Panc1 (cell line): ENCODE measurements around the gene PRKCB. TPM values are rescaled to one million over a fixed set of nuclear protein-coding genes. Genes with fewer than 3 reads are reported as not detected.

ENCODE experiments used
- ATAC-seq: fragments of 200-7000 bp; cut with Tn5 transposase; 2 replicates; pipeline ENCODE4 v1.9.1; 2020; ENCODE audit warnings: mild to moderate bottlenecking, moderate library complexity
- BruUV-seq: library from RNA; stranded (reverse); fragments of 400-500 nt; replicated peaks from 2 replicates; lab custom pipeline; 2021; lab: Mats Ljungman, UMichigan
- CTCF ChIA-PET: fragments of 300-600 bp; sonication (Branson Sonifier 250); formaldehyde crosslinking; loops from one replicate; lab custom pipeline; 2022; ENCODE audit warnings: antibody characterized with exemption; lab: Charles Lee
- POLR2A ChIA-PET: fragments of 300-600 bp; sonication (Branson Sonifier 250); formaldehyde crosslinking; loops from one replicate; lab custom pipeline; 2022; ENCODE audit warnings: antibody characterized with exemption; lab: Charles Lee
- DNase-seq: peaks from one replicate; pipeline ENCODE4 v3.0.0-alpha.2; 2010; ENCODE audit warnings: low read depth, low spot score
- H3K27ac ChIP-seq: 2 replicates; pipeline ENCODE4 v1.5.1; 2011; ENCODE audit warnings: mild to moderate bottlenecking, low read length, inconsistent platforms
- H3K27me3 ChIP-seq: fragments of 200-500 bp; sonication (Bioruptor generic); 2 replicates; pipeline ENCODE4 v1.6.0; 2014; ENCODE audit warnings: low read length, inconsistent platforms; ENCODE audit not compliant: control insufficient read depth, insufficient read depth
- H3K36me3 ChIP-seq: fragments of 200-500 bp; sonication (Bioruptor generic); 2 replicates; pipeline ENCODE4 v1.5.1; 2014; ENCODE audit warnings: inconsistent platforms, mild to moderate bottlenecking, low read length, moderate library complexity; ENCODE audit not compliant: control insufficient read depth, insufficient read depth
- H3K4me1 ChIP-seq: 2 replicates; pipeline ENCODE4 v1.5.1; 2011; ENCODE audit warnings: inconsistent platforms, mild to moderate bottlenecking, low read length, moderate library complexity; ENCODE audit not compliant: control insufficient read depth, insufficient read depth
- H3K4me3 ChIP-seq, 2 experiments: 2 replicates each; pipeline ENCODE4 v1.5.1; 2011 to 2012; ENCODE audit warnings: low read depth in 2 of 2, low read length in 2 of 2, mild to moderate bottlenecking in 2 of 2, inconsistent platforms in 1 of 2, moderate library complexity in 1 of 2
- H3K9me3 ChIP-seq: fragments of 200-500 bp; sonication (Bioruptor generic); 2 replicates; pipeline ENCODE4 v1.5.1; 2014; ENCODE audit warnings: low read depth, mild to moderate bottlenecking, inconsistent platforms, low read length, moderate library complexity; ENCODE audit not compliant: control insufficient read depth, insufficient read depth
- POLR2AphosphoS5 ChIP-seq: IDR thresholded peaks from 2 replicates; pipeline ENCODE4 v1.6.1; 2012; ENCODE audit warnings: mild to moderate bottlenecking, low read depth, low read length, moderate library complexity
- SIN3A ChIP-seq: IDR thresholded peaks from 2 replicates; pipeline ENCODE4 v1.6.1; 2012; ENCODE audit warnings: low read depth, mild to moderate bottlenecking, low read length, moderate library complexity, borderline replicate concordance; ENCODE audit not compliant: insufficient read depth
- TCF7L2 ChIP-seq: IDR thresholded peaks from 2 replicates; pipeline ENCODE4 v1.6.1; 2011; ENCODE audit warnings: mild to moderate bottlenecking, low read depth, low read length, inconsistent platforms
- in situ Hi-C: cut with HindIII; loops from 2 replicates; pipeline ENCODE4 v1.10.0; 2016; ENCODE audit warnings: low sequenced_read_pairs, low pct_unique_long_range_greater_than_20kb
- intact Hi-C: fragments of 100-400 bp; cut with micrococcal nuclease; formaldehyde crosslinking; loops from one replicate; pipeline ENCODE4 v1.10.0; 2022; ENCODE audit not compliant: unreplicated experiment
- total RNA-seq: library from RNA; stranded (reverse); gene quantifications from one replicate; pipeline ENCODE4 v1.2.1, GENCODE V29; 2021; ENCODE audit not compliant: unreplicated experiment
- TF ChIP-seq, protein P1 (sequence below), 2 experiments: IDR thresholded peaks; 2 replicates each; pipeline ENCODE4 v1.6.1; 2011 to 2012; ENCODE audit warnings: low read depth in 2 of 2, control low read depth in 1 of 2, low read length in 1 of 2, mild to moderate bottlenecking in 1 of 2, moderate library complexity in 1 of 2; ENCODE audit not compliant: insufficient read depth in 1 of 2
- TF ChIP-seq, protein P2 (sequence below): fragments of 450-650 bp; IDR thresholded peaks from 2 replicates; pipeline ENCODE4 v1.5.1; 2017; ENCODE audit warnings: mild to moderate bottlenecking

PRKCB gene
- total RNA-seq, 1 experiment from 2014 or later = 0.41 TPM

DNA sequence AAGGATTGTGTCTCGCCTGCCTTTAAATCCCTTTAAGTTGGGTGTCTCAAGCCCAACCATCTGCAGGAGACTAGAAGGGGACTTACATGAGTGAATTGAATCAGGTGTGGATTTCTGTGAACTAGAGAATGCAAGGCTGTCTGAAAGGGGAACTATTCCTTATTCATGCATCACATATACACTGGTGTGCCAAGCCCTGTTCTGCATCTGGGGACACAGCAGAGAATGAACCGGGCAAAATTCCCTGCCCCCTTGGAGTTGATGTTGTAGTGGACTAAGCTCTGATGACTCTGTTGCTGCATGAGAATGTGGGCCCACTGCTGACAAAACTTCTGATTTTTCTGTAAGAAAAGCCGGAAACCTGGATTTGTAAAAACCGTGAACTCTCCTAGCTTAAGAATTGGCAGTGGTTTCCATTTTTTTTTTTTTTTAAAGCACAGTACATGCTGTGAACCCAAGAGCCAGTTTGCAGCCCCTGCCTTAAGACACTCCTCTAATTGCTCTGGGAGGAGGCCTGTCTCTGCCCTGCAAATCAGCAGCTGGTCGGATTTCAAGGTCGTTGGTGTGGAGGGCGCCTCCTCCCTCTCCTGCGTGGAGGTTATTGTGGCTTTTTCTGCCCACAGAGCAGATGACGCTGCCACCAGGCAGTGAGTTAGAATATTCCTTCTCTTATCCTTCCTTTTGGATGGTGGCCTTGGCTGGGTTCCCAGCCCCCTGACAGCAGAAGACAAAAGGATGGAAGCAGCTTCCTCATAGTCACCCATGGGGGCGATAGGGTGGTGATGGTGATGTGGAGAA lies 131.0 kb downstream of the PRKCB start:
- no peak for DNase-seq
- no TSS peak for BruUV-seq
- Histone ChIP-seq H3K36me3 (no peaks in the 10 kb centered on the region), H3K4me1 (no peaks in the 10 kb centered on the region), H3K9me3 (no peaks in the 10 kb centered on the region), H3K27me3 (peaks cover 7% of the 10 kb centered on the region), H3K4me3 (no peak overlapping the region), H3K27ac (no peak overlapping the region)
- intact Hi-C loops = no loop called here
- no peak for ATAC-seq
- TF ChIP-seq, protein P1, sequence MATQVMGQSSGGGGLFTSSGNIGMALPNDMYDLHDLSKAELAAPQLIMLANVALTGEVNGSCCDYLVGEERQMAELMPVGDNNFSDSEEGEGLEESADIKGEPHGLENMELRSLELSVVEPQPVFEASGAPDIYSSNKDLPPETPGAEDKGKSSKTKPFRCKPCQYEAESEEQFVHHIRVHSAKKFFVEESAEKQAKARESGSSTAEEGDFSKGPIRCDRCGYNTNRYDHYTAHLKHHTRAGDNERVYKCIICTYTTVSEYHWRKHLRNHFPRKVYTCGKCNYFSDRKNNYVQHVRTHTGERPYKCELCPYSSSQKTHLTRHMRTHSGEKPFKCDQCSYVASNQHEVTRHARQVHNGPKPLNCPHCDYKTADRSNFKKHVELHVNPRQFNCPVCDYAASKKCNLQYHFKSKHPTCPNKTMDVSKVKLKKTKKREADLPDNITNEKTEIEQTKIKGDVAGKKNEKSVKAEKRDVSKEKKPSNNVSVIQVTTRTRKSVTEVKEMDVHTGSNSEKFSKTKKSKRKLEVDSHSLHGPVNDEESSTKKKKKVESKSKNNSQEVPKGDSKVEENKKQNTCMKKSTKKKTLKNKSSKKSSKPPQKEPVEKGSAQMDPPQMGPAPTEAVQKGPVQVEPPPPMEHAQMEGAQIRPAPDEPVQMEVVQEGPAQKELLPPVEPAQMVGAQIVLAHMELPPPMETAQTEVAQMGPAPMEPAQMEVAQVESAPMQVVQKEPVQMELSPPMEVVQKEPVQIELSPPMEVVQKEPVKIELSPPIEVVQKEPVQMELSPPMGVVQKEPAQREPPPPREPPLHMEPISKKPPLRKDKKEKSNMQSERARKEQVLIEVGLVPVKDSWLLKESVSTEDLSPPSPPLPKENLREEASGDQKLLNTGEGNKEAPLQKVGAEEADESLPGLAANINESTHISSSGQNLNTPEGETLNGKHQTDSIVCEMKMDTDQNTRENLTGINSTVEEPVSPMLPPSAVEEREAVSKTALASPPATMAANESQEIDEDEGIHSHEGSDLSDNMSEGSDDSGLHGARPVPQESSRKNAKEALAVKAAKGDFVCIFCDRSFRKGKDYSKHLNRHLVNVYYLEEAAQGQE (IDR thresholded peaks at IDR 0.05; ENCODE audit: insufficient read depth in 1 of 2, low read depth in 2 of 2, low read length in 1 of 2) = no peak
- TF ChIP-seq SIN3A = no peak
- TF ChIP-seq, protein P2, sequence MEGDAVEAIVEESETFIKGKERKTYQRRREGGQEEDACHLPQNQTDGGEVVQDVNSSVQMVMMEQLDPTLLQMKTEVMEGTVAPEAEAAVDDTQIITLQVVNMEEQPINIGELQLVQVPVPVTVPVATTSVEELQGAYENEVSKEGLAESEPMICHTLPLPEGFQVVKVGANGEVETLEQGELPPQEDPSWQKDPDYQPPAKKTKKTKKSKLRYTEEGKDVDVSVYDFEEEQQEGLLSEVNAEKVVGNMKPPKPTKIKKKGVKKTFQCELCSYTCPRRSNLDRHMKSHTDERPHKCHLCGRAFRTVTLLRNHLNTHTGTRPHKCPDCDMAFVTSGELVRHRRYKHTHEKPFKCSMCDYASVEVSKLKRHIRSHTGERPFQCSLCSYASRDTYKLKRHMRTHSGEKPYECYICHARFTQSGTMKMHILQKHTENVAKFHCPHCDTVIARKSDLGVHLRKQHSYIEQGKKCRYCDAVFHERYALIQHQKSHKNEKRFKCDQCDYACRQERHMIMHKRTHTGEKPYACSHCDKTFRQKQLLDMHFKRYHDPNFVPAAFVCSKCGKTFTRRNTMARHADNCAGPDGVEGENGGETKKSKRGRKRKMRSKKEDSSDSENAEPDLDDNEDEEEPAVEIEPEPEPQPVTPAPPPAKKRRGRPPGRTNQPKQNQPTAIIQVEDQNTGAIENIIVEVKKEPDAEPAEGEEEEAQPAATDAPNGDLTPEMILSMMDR = no peak
- no peak for TF ChIP-seq POLR2AphosphoS5
- TF ChIP-seq TCF7L2 = no peak
- POLR2A ChIA-PET = no interaction called here
- in situ Hi-C loops = no loop called here
- CTCF ChIA-PET = no interaction called here

DNA sequence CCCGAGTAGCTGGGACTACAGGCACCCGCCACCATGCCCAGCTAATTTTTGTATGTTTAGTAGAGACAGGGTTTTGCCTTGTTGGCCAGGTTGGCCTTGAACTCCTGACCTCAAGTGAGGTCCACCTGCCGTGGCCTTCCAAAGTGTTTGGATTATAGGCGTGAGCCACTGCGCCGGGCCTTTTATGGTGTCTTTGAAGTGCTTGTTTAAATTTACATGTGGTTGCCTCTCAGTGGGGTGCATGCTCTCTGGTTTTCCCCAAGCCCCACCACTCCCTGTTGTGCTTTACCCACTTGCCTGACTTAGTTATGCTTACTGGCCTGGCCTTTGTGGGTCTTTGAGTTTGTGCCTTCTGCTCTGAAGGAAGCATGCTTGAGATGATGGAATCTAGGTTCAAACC lies 132.0 kb downstream of the PRKCB start:
- DNase-seq (no peak), ATAC-seq (no peak)
- BruUV-seq = no TSS peak
- intact Hi-C loops = no loop called here
- H3K4me1 ChIP-seq = no peaks in the 10 kb centered on the region
- ChIA-PET POLR2A (no interaction called here), CTCF (no interaction called here)
- no peaks in the 10 kb centered on the region for H3K9me3 ChIP-seq
- peaks cover 7% of the 10 kb centered on the region for H3K27me3 ChIP-seq
- in situ Hi-C loops = no loop called here
- H3K36me3 ChIP-seq = no peaks in the 10 kb centered on the region
- no peak overlapping the region for H3K27ac ChIP-seq
- TF ChIP-seq TCF7L2 (no peak), POLR2AphosphoS5 (no peak), SIN3A (no peak)
- TF ChIP-seq, protein P2 = no peak
- TF ChIP-seq, protein P1 (IDR thresholded peaks at IDR 0.05; ENCODE audit: insufficient read depth in 1 of 2, low read depth in 2 of 2, low read length in 1 of 2) = no peak
- H3K4me3 ChIP-seq = no peak overlapping the region
